Eye (tissue), 1 donor: ENCODE results near the gene TNIP3.
A peak's percentile ranks its signal among the peaks of the same experiment; 100 is the strongest.
"Not testable (repeated sequence)": the region's sequence is repeated elsewhere in the genome, so short reads cannot be mapped to it uniquely, and the experiment has no call there.

Experiments used
- DNase-seq: peaks from one replicate; pipeline ENCODE4 v3.0.0-alpha.2; 2015

The TNIP3 gene

GRCh38 chr4:121177246-121178137 is 13.4 kb upstream of the TNIP3 start:
- DNase-seq = no peak

- no peak for DNase-seq
Measured at GRCh38 chr4:121176082-121176934, 12.2 kb upstream of the TNIP3 start.

GRCh38 chr4:121171477-121171876 is 7.4 kb upstream of the TNIP3 start:
- not testable (repeated sequence) for DNase-seq

DNA sequence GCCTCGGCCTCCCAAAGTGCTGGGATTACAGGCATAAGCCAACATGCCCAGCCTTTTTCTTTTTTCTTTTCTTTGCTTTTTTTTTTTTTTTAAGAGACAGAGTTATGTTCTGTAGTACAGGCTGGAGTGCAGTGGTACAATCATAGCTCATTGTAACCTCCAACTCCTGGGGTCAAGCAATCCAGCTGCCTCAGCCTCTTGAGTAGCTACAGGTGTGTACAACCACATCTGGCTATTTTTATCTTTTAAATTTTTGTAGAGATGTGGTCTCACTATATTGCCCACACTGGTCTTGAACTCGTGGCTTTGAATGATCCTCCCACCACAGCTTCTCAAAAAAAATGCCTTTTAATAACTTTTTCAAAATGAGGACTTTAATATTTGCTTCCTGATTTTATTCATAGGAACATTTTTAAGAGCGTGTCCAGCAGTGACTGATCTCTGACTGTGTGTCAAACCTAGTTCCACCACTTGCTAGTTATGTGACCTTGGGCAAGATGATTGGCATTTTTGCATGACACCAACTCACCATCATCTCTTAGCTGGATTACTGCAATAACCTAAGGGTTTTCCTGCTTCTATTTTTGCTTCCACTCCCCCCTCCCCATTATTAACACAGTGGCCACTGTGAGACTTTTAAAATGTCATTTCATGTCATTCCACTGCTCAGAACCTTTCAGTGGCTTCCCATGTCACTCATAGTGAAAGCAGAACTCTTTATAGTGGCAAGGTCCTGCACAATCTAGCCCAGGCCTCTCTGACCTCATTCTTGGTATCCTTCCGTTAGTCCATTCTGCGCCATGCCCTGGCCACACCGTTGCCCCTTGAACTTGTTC is 4.5 kb upstream of the TNIP3 start:
- DNase-seq = no peak

DNA sequence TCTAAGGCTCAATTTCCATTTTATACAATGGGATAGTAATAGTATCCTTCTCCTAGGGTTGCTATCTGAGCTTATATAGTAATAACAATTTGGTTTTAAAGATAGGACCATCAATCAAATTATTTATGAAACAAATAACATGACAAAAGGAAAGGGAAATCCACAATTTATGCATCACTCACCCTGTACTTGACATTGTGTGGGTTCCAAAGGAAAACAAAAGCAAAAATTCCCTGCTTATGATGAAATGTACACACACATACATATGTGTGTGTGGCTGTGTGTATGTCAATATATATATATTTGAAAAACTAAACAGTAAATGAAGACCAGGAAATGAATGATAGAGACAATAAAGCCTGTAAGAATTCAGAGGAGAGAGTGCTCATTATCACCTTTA is 2.9 kb upstream of the TNIP3 start:
- DNase-seq = no peak

GRCh38 chr4:121165206-121165605 is 1.1 kb upstream of the TNIP3 start:
- DNase-seq = no peak

DNA sequence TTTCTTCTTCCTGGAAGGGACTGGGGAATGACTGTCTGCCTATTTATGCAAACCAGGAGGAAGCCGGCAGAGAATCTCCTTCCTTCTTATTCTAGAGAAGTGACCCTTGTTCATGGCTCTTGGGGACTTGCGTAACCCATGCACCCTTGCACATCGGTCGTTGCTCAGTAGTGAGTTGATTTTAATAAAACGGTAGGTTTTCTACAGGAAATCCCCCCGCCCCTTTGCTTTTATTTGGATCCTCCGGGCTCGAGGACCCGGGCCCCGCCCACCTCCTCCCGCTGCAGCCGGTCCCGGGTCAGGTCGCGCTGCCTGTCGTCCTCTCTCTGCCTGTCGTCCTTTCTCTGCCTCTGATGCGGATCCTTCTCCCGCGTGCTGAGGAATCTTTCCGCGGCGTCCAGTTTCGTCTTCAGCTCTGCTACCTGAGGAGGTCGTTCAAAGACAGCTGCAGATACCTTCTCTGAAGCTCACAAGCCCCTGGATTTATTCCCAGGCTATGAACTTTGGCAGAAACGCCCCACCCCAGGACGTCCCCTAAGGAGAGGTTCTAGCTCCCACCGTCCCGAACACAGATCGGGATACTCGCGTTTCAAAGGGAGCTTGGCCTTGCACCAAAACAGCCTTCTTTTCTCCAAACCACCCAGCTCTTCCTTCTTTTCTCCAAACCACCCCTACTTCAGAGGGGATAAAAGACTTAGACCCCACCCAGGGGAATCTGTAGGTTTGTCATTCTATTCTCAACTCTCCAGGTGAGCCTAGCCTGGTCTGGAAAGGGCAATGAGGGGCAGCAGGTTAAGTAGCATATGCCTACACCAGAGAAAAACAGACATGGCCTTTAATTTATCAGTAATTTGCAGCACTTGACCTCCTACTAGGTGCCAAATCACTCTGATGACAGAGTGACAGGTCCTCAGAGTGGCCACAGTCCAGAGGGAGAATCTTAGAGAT is 7.0 kb downstream of the TNIP3 start:
- peak; percentile 77 for DNase-seq

DNA sequence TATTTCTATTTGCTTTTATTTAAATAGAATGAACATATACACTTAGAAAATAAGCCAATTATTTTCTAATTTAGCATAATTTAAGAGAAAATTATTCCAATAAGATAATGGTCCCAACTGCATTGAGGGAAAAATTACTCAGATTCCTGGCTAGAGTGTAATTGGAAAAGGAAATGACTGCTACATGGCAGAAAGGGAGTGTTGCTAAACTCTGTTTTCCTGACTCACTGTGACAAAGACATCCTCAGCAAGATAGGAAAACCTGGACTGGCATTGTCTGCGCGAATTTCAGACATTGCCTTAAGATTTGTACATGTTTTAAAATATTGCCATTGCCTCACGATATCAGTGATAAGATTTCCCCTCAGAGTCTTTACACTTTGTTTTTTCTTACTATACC is 8.2 kb downstream of the TNIP3 start:
- no peak for DNase-seq

DNA sequence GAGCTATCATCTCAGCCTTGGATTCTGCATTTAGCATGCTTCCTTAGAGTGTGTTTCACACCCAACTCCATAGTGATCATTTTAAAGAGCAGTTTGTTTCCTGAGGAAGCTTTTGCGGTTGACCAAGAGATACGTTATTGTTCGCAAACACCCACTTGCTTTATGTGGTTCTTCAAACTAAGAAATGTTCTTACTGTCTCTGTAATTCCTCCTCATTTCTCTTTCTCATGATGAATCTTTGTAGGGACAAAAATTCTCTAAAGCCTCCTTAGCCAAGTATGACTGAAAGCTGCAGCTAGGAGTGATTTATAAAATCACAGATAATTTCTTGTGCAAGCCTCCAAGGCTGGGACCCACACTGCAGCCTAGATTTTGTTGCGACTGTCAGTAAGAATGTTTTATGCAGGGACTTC is 10.0 kb downstream of the TNIP3 start:
- no peak for DNase-seq

- no peak for DNase-seq
Measured at GRCh38 chr4:121151942-121152341, 12.2 kb downstream of the TNIP3 start.

GRCh38 chr4:121150486-121150885 is 13.6 kb downstream of the TNIP3 start:
- no peak for DNase-seq

DNA sequence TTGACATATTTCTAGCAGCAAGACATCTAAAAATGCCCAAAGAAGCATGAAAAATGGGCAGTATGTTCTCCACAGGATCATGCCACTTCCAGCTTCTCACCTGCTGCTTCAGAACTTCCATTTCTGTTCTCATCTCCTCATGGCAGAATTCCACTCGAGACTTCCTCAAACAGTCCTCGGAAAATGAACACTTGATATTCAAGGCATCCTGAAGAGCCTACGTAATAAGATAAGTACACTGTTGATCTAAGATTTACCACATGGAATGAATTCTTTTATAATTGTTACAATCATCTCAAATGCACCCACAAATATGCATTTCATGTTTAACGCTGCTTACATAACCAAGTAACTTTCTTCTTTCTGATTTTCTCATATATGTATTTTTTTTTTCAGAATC is 14.1 kb downstream of the TNIP3 start:
- DNase-seq = no peak

DNA sequence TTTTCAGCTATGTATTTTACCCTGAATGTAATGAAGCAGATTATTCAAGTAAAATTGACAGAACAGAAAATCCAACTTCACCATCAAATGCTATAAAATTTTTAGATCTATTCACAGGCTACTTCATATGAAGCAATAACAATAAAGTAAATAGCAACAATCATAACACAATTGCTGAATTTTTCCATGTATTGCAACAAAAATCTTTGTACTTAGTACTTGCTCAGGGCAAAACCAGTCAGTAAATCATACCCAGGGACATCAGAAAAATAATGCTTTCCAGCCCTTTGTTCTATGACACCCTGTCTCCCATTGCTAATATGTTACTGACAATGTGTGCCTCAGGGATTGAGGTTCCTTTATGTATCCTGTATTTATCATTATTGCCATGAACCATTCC is 15.5 kb downstream of the TNIP3 start:
- DNase-seq = no peak

DNA sequence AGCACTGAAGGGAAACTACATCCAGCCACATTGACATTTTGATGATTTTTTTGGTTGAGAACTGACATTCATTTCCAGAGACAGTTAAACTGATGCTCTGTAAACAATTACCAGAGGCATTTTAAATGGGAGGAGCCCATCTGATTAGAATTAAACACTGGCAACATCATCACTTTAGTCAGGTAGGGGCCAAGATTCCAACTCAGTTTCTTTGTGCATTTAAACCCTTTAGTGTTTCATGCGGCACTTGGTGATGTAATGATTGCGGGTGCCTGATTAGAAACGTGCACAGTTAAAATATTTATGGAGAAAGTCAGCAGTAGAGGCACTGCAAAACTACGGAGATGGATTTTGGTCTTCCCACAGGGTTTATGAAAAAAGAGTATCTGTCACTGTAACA is 16.1 kb downstream of the TNIP3 start:
- peak; percentile 16 for DNase-seq

GRCh38 chr4:121146530-121146929 is 17.6 kb downstream of the TNIP3 start:
- peak; percentile 20 for DNase-seq

GRCh38 chr4:121145430-121145829 is 18.7 kb downstream of the TNIP3 start:
- no peak for DNase-seq

DNA sequence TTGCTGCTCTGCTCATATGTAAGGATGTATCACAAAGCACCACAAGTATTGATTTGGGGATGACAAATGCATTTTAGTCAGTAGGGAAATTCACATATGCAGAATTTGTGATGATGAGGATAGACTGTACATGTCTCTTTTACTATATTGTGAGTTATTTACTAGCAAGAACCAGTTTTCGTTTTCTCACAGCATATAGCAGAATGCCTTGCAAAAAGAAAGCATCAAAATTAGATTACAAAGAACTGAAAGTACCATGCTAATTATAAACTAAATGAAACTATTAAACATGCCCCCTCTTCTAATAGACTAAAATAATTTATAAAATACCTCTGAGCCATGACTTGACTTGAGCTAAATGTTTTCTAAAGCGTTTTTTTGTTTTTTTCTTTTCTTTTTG is 20.1 kb downstream of the TNIP3 start:
- no peak for DNase-seq

DNA sequence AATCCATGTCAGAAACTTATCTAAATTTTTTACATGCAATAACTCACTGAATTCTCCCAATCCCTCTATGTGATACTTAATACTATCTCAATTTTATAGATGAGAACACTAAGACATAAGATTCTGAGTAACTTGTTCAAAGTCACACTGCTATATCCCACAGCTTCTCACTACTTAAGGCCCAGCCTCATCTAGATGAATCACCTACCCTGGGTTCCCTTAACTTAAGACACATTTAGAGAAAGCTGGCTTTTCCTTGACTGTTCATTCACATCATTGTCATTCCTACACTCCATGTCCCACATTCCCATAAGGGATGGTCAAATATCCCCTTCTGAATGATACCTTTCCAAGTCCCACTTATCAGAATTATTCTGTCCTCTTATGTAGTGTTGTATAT is 21.0 kb downstream of the TNIP3 start:
- no peak for DNase-seq

DNA sequence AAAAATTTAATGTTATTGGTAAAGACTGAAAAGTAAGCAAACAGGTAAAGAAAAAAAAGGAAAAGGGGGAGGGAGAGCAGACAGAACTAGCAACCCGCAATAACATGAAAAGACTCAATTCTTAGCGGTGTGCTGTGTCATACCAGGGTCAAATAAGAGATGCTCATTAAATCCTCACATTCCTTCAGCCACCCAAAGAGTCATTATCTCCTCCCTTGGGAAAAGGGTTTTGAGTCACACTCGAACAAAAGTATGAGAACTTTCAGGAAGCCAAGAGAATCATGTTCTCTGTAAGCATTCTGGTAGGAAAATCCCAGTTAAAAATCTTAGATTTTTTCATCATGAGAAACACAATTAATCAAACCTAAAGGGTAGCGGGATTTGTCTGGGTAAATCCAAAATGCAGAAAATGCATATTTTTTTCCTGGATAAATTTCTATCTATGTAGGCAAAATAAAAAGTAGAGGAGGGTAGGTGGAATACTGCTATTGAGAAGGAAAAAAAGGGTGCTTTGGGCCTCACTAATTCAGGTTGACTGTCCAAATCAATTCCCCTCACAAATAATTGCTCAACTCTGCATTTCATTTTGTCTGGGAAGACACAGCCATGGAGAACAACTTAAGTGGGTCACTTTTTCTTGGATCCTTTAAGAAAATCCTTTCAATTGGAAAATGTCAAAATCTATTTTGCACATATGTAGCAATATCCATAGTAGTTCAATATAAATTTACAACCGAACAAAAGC is 23.2 kb downstream of the TNIP3 start:
- DNase-seq = peak; percentile 83

GRCh38 chr4:121139533-121140222 is 24.4 kb downstream of the TNIP3 start:
- peak; percentile 23 for DNase-seq
